ENCODE data around the gene LIN7A. TPM values are rescaled to one million over a fixed set of nuclear protein-coding genes. Genes with fewer than 3 reads are reported as not detected.
A peak's percentile ranks its signal among the peaks of the same experiment; 100 is the strongest.

LIN7A gene
- total and polyA plus RNA-seq, 4 donors, result 4.0 to 21.7 (median 6.6) TPM

GRCh38 chr12:80781313-80781712 is 156.4 kb downstream of the LIN7A start:
- no peaks in the 10 kb centered on the region for H3K9me3 ChIP-seq (ENCODE audit: control insufficient read depth in 4 of 4, insufficient read depth in 3 of 4, low read length in 3 of 4)
- H3K4me1 ChIP-seq (ENCODE audit: control insufficient read depth in 5 of 5, insufficient read depth in 5 of 5, low read length in 5 of 5), result peaks cover 0 to 8% (median 4%) of the 10 kb centered on the region in 5 donors
- no peak for TF ChIP-seq CTCF (IDR thresholded peaks at IDR 0.05; ENCODE audit: control extremely low read depth, extremely low read depth)
- no peak for ATAC-seq (ENCODE audit: insufficient read depth, low FRiP score)
- 93 to 97% methylated on average over 1 of the region's 1 CpG for WGBS, 2 donors
- no peaks in the 10 kb centered on the region for H3K27me3 ChIP-seq (ENCODE audit: control insufficient read depth in 3 of 3, insufficient read depth in 3 of 3, low read length in 2 of 3)
- DNase-seq, result no peak
- H3K36me3 ChIP-seq (ENCODE audit: control insufficient read depth in 4 of 4, insufficient read depth in 4 of 4, low read length in 4 of 4), result no peaks in the 10 kb centered on the region
- H3K4me3 ChIP-seq, result no peak overlapping the region
- no peak overlapping the region for H3K9ac ChIP-seq (ENCODE audit: insufficient read depth in 1 of 2, low read length in 2 of 2)
- H3K27ac ChIP-seq (ENCODE audit: low read depth in 1 of 2, low read length in 1 of 2), result no peak overlapping the region

- Histone ChIP-seq H3K4me3 (no peak overlapping the region), H3K9me3 (ENCODE audit: control insufficient read depth in 4 of 4, insufficient read depth in 3 of 4, low read length in 3 of 4) (no peaks in the 10 kb centered on the region), H3K9ac (ENCODE audit: insufficient read depth in 1 of 2, low read length in 2 of 2) (no peak overlapping the region), H3K4me1 (ENCODE audit: control insufficient read depth in 5 of 5, insufficient read depth in 5 of 5, low read length in 5 of 5) (peaks cover 0 to 8% (median 4%) of the 10 kb centered on the region in 5 donors), H3K27ac (ENCODE audit: low read depth in 1 of 2, low read length in 1 of 2) (no peak overlapping the region), H3K27me3 (ENCODE audit: control insufficient read depth in 3 of 3, insufficient read depth in 3 of 3, low read length in 2 of 3) (no peaks in the 10 kb centered on the region), H3K36me3 (ENCODE audit: control insufficient read depth in 4 of 4, insufficient read depth in 4 of 4, low read length in 4 of 4) (no peaks in the 10 kb centered on the region)
- no peak for ATAC-seq (ENCODE audit: insufficient read depth, low FRiP score)
- no peak for DNase-seq
- 73 to 80% methylated on average over 2 of the region's 2 CpGs for WGBS, 2 donors
- TF ChIP-seq CTCF (IDR thresholded peaks at IDR 0.05; ENCODE audit: control extremely low read depth, extremely low read depth), result no peak
Observed at GRCh38 chr12:80780746-80781145, 157.0 kb downstream of the LIN7A start.

- Histone ChIP-seq H3K9ac (ENCODE audit: insufficient read depth in 1 of 2, low read length in 2 of 2) (no peak overlapping the region), H3K4me1 (ENCODE audit: control insufficient read depth in 5 of 5, insufficient read depth in 5 of 5, low read length in 5 of 5) (peaks cover 0 to 8% (median 4%) of the 10 kb centered on the region in 5 donors), H3K9me3 (ENCODE audit: control insufficient read depth in 4 of 4, insufficient read depth in 3 of 4, low read length in 3 of 4) (peaks cover 0 to 3% (median 0%) of the 10 kb centered on the region in 4 donors), H3K27ac (ENCODE audit: low read depth in 1 of 2, low read length in 1 of 2) (no peak overlapping the region), H3K27me3 (ENCODE audit: control insufficient read depth in 3 of 3, insufficient read depth in 3 of 3, low read length in 2 of 3) (no peaks in the 10 kb centered on the region), H3K36me3 (ENCODE audit: control insufficient read depth in 4 of 4, insufficient read depth in 4 of 4, low read length in 4 of 4) (no peaks in the 10 kb centered on the region), H3K4me3 (no peak overlapping the region)
- peak; percentile 65 to 91 (median 82) for DNase-seq
- WGBS, 2 donors, result 58 to 68% methylated on average over 3 of the region's 3 CpGs
- no peak for TF ChIP-seq CTCF (IDR thresholded peaks at IDR 0.05; ENCODE audit: control extremely low read depth, extremely low read depth)
- peak; percentile 47 for ATAC-seq (ENCODE audit: insufficient read depth, low FRiP score)
Observed at GRCh38 chr12:80778005-80778541, 159.7 kb downstream of the LIN7A start.

GRCh38 chr12:80777587-80777986 is 160.1 kb downstream of the LIN7A start:
- DNase-seq (no peak), ATAC-seq (ENCODE audit: insufficient read depth, low FRiP score) (no peak)
- WGBS, 2 donors, result 66 to 73% methylated on average over 4 of the region's 4 CpGs
- no peak overlapping the region for H3K4me3 ChIP-seq
- H3K4me1 ChIP-seq (ENCODE audit: control insufficient read depth in 5 of 5, insufficient read depth in 5 of 5, low read length in 5 of 5), result peaks cover 0 to 8% (median 4%) of the 10 kb centered on the region in 5 donors
- H3K27ac ChIP-seq (ENCODE audit: low read depth in 1 of 2, low read length in 1 of 2), result no peak overlapping the region
- H3K9me3 ChIP-seq (ENCODE audit: control insufficient read depth in 4 of 4, insufficient read depth in 3 of 4, low read length in 3 of 4), result peaks cover 0 to 3% (median 0%) of the 10 kb centered on the region in 4 donors
- TF ChIP-seq CTCF (IDR thresholded peaks at IDR 0.05; ENCODE audit: control extremely low read depth, extremely low read depth), result no peak
- no peak overlapping the region for H3K9ac ChIP-seq (ENCODE audit: insufficient read depth in 1 of 2, low read length in 2 of 2)
- no peaks in the 10 kb centered on the region for H3K36me3 ChIP-seq (ENCODE audit: control insufficient read depth in 4 of 4, insufficient read depth in 4 of 4, low read length in 4 of 4)
- no peaks in the 10 kb centered on the region for H3K27me3 ChIP-seq (ENCODE audit: control insufficient read depth in 3 of 3, insufficient read depth in 3 of 3, low read length in 2 of 3)

Data from lung (tissue), 12 donors.